Neural cell (in vitro differentiated cells): ENCODE data around the gene CFAP20DC. TPM values are rescaled to one million over a fixed set of nuclear protein-coding genes. Genes with fewer than 3 reads are reported as not detected.
"Not testable (repeated sequence)": the region's sequence is repeated elsewhere in the genome, so short reads cannot be mapped to it uniquely, and the experiment has no call there.

ENCODE experiments used
- H2AFZ ChIP-seq: fragments of 200-600, 300-800 bp; sonication (generic), shearing (Covaris generic); 2 replicates; pipeline ENCODE4 v1.6.0; 2014; ENCODE audit warnings: low read depth, mild to moderate bottlenecking, antibody characterized with exemption, low read length, moderate library complexity
- H3F3A ChIP-seq: fragments of 200-600 bp; shearing (Covaris generic); 2 replicates; pipeline ENCODE4 v1.6.1; 2016; ENCODE audit warnings: mild to moderate bottlenecking, moderate library complexity, mixed read lengths, antibody characterized with exemption, low read length; ENCODE audit not compliant: insufficient read depth, poor library complexity, severe bottlenecking
- H3K27ac ChIP-seq: fragments of 200-600, 300-800 bp; sonication (generic), shearing (Covaris generic); 2 replicates; pipeline ENCODE4 v1.5.1; 2014; ENCODE audit warnings: mild to moderate bottlenecking, low read length, moderate library complexity
- H3K27me3 ChIP-seq: fragments of 300-800, 200-600 bp; sonication (generic), shearing (Covaris generic); 2 replicates; pipeline ENCODE4 v1.6.0; 2014; ENCODE audit warnings: mild to moderate bottlenecking, low read depth, low read length, moderate library complexity; ENCODE audit not compliant: insufficient read depth
- H3K36me3 ChIP-seq: fragments of 300-800, 200-600 bp; sonication (generic), shearing (Covaris generic); 2 replicates; pipeline ENCODE4 v1.5.1; 2014; ENCODE audit warnings: mild to moderate bottlenecking, antibody characterized with exemption, low read length, moderate library complexity; ENCODE audit not compliant: insufficient read depth
- H3K4me2 ChIP-seq: fragments of 300-800, 200-600 bp; sonication (generic), shearing (Covaris generic); 2 replicates; pipeline ENCODE4 v1.6.0; 2014; ENCODE audit warnings: mild to moderate bottlenecking, low read length
- H3K4me3 ChIP-seq: fragments of 300-800, 200-600 bp; sonication (generic), shearing (Covaris generic); 2 replicates; pipeline ENCODE4 v1.5.1; 2014; ENCODE audit warnings: mild to moderate bottlenecking, low read length, moderate library complexity
- H3K79me2 ChIP-seq: fragments of 200-600 bp; shearing (Covaris generic); replicated peaks from 2 replicates; pipeline ENCODE4 v1.6.0; 2014; ENCODE audit warnings: mild to moderate bottlenecking, low read length, moderate library complexity; ENCODE audit not compliant: insufficient read depth
- H3K9ac ChIP-seq: fragments of 300-800, 200-600 bp; sonication (generic), shearing (Covaris generic); 2 replicates; pipeline ENCODE4 v1.6.1; 2016; ENCODE audit warnings: mild to moderate bottlenecking, low read length, mixed read lengths
- H3K9me2 ChIP-seq: fragments of 200-600 bp; shearing (Covaris generic); 2 replicates; pipeline ENCODE4 v1.6.1; 2016; ENCODE audit warnings: mild to moderate bottlenecking, low read length, mixed read lengths; ENCODE audit not compliant: insufficient read depth
- H3K9me3 ChIP-seq: fragments of 200-600, 300-800 bp; sonication (generic), shearing (Covaris generic); 2 replicates; pipeline ENCODE4 v1.6.1; 2016; ENCODE audit warnings: mild to moderate bottlenecking, mixed run types, low read length, moderate library complexity, mixed read lengths
- H4K20me1 ChIP-seq: fragments of 200-600 bp; shearing (Covaris generic); 2 replicates; pipeline ENCODE4 v1.6.1; 2016; ENCODE audit warnings: mild to moderate bottlenecking, mixed run types; ENCODE audit not compliant: insufficient read depth
- EP300 ChIP-seq: fragments of 450-650 bp; conservative IDR thresholded peaks from 2 replicates; pipeline ENCODE4 v1.6.1; 2014; ENCODE audit warnings: antibody characterized with exemption, mild to moderate bottlenecking, moderate library complexity; ENCODE audit not compliant: poor library complexity, severe bottlenecking
- EZH2 ChIP-seq: fragments of 200-600, 300-800 bp; shearing (Covaris generic), sonication (generic); IDR thresholded peaks from 2 replicates; pipeline ENCODE4 v1.6.1; 2014; ENCODE audit warnings: antibody characterized with exemption, low read length, borderline replicate concordance, mild to moderate bottlenecking; ENCODE audit not compliant: insufficient read depth, poor library complexity, severe bottlenecking
- POLR2AphosphoS5 ChIP-seq: IDR thresholded peaks from 2 replicates; pipeline ENCODE4 v1.6.1; 2012
- RAD21 ChIP-seq: fragments of 450-650 bp; conservative IDR thresholded peaks from 2 replicates; pipeline ENCODE4 v1.6.1; 2014; ENCODE audit warnings: antibody characterized with exemption, mild to moderate bottlenecking, moderate library complexity
- TAF1 ChIP-seq: IDR thresholded peaks from 2 replicates; pipeline ENCODE4 v1.6.1; 2012; ENCODE audit warnings: low read depth
- polyA plus RNA-seq: library from polyadenylated mRNA; depleted of rRNA; stranded (reverse); fragments of >200 nt; gene quantifications from 2 replicates; pipeline ENCODE4 v1.2.3, GENCODE V29; 2014
- TF ChIP-seq, protein P1 (sequence below): fragments of 450-650 bp; IDR thresholded peaks from 2 replicates; pipeline ENCODE4 v1.5.1; 2014; ENCODE audit warnings: antibody characterized with exemption, mild to moderate bottlenecking, moderate library complexity; ENCODE audit not compliant: poor library complexity, severe bottlenecking
- TF ChIP-seq, protein P2 (sequence below): IDR thresholded peaks from 2 replicates; pipeline ENCODE4 v1.6.1; 2012; ENCODE audit warnings: borderline replicate concordance

CFAP20DC gene
- polyA plus RNA-seq, 1 donor from 2014 or later, result not detected

DNA sequence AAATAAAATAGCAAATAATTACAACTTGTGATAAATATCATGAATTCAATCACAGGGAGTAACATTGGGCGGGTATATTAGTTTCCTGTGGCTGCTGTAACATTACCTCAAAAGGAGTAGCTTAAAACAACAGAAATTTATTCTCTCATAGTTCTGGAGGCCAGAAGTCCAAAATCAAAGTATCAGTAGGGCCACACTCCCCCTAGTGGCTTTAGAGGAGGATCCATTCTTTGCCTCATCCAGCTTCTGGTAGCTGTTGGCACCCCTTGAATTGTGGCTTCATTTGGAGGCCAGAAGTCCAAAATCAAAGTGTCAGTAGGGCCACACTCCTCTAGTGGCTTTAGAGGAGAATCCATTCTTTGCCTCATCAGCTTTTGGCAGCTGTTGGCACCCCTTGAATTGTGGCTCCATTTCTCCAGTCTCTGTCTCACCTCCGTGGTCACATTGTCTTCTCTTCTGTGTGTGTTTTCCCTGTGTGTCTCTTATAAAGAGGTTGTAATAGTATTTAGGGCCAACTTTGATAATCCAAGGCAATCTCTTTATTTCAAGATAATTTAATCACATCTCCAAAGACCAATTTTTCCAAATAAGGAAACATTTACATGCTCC lies 3.1 kb upstream of the CFAP20DC start:
- Histone ChIP-seq H4K20me1 (no peaks in the 10 kb centered on the region), H2AFZ (no peak overlapping the region), H3K4me2 (no peak overlapping the region)

DNA sequence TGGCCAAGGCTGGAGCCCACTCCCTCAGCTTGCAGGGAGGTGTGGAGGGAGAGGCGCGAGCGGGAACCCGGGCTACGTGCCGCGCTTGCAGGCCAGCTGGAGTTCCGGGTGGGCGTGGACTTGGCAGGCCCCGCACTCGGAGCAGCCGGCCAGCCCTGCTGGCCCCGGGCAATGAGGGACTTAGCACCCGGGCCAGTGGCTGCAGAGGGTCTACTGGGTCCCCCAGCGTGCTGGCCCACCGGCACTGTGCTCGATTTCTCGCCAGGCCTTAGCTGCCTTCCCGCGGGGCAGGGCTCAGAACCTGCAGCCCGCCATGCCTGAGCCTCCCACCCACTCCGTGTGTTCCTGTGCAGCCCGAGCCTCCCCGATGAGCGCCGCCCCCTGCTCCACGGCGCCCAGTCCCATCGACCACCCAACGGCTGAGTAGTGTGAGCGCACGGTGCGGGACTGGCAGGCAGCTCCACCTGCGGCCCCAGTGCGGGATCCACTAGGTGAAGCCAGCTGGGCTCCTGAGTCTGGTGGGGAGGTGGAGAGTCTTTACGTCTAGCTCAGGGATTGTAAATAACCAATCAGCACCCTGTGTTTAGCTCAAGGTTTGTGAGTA lies 1.1 kb upstream of the CFAP20DC start:
- H3K9me2 ChIP-seq, H3K27ac ChIP-seq, H3K27me3 ChIP-seq, H3K4me3 ChIP-seq, H2AFZ ChIP-seq, H3F3A ChIP-seq, H3K36me3 ChIP-seq, H3K9ac ChIP-seq, H4K20me1 ChIP-seq, H3K79me2 ChIP-seq, H3K9me3 ChIP-seq, H3K4me2 ChIP-seq: not testable (repeated sequence)

More for the DNA sequence above, 3.1 kb upstream of the CFAP20DC start:
- Histone ChIP-seq H3F3A (no peaks in the 10 kb centered on the region), H3K79me2 (no peaks in the 10 kb centered on the region), H3K9ac (no peak overlapping the region), H3K36me3 (no peaks in the 10 kb centered on the region), H3K27me3 (no peaks in the 10 kb centered on the region), H3K27ac (no peak overlapping the region), H3K9me2 (no peaks in the 10 kb centered on the region), H3K9me3 (peaks cover 2% of the 10 kb centered on the region), H3K4me3 (no peak overlapping the region)
- no peak for TF ChIP-seq TAF1
- TF ChIP-seq EZH2, result no peak
- no peak for TF ChIP-seq EP300
- TF ChIP-seq RAD21, result no peak
- TF ChIP-seq POLR2AphosphoS5, result no peak
- TF ChIP-seq, protein P1, sequence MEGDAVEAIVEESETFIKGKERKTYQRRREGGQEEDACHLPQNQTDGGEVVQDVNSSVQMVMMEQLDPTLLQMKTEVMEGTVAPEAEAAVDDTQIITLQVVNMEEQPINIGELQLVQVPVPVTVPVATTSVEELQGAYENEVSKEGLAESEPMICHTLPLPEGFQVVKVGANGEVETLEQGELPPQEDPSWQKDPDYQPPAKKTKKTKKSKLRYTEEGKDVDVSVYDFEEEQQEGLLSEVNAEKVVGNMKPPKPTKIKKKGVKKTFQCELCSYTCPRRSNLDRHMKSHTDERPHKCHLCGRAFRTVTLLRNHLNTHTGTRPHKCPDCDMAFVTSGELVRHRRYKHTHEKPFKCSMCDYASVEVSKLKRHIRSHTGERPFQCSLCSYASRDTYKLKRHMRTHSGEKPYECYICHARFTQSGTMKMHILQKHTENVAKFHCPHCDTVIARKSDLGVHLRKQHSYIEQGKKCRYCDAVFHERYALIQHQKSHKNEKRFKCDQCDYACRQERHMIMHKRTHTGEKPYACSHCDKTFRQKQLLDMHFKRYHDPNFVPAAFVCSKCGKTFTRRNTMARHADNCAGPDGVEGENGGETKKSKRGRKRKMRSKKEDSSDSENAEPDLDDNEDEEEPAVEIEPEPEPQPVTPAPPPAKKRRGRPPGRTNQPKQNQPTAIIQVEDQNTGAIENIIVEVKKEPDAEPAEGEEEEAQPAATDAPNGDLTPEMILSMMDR, result no peak

DNA sequence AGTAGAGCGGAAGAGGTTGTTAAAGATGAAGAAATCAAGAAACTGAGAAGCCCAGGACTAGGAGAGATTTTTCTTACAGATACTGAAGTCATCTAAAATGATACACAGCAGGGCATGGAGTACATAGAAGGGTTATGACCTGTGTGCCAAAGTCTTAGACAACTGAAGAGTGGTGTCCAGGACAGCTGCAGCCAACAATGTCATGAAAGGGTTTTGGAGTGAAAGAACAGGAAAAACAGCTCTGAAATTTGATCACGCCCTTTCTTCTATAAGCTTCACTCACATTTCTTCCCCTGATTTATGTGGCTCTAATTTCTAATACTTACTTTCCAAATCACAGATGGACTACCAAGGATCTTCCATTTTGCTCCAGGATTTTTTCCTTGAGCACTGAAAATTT lies 3.0 kb downstream of the CFAP20DC start:
- TF ChIP-seq RAD21 (no peak), EZH2 (no peak), EP300 (no peak), TAF1 (no peak)
- TF ChIP-seq, protein P2, sequence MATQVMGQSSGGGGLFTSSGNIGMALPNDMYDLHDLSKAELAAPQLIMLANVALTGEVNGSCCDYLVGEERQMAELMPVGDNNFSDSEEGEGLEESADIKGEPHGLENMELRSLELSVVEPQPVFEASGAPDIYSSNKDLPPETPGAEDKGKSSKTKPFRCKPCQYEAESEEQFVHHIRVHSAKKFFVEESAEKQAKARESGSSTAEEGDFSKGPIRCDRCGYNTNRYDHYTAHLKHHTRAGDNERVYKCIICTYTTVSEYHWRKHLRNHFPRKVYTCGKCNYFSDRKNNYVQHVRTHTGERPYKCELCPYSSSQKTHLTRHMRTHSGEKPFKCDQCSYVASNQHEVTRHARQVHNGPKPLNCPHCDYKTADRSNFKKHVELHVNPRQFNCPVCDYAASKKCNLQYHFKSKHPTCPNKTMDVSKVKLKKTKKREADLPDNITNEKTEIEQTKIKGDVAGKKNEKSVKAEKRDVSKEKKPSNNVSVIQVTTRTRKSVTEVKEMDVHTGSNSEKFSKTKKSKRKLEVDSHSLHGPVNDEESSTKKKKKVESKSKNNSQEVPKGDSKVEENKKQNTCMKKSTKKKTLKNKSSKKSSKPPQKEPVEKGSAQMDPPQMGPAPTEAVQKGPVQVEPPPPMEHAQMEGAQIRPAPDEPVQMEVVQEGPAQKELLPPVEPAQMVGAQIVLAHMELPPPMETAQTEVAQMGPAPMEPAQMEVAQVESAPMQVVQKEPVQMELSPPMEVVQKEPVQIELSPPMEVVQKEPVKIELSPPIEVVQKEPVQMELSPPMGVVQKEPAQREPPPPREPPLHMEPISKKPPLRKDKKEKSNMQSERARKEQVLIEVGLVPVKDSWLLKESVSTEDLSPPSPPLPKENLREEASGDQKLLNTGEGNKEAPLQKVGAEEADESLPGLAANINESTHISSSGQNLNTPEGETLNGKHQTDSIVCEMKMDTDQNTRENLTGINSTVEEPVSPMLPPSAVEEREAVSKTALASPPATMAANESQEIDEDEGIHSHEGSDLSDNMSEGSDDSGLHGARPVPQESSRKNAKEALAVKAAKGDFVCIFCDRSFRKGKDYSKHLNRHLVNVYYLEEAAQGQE, result no peak
- Histone ChIP-seq H3K9me2 (no peaks in the 10 kb centered on the region), H2AFZ (no peak overlapping the region), H3K4me2 (no peak overlapping the region), H4K20me1 (no peaks in the 10 kb centered on the region), H3K4me3 (no peak overlapping the region), H3K9me3 (no peaks in the 10 kb centered on the region), H3K9ac (no peak overlapping the region), H3K27ac (no peak overlapping the region), H3K79me2 (no peaks in the 10 kb centered on the region), H3K27me3 (no peaks in the 10 kb centered on the region), H3F3A (no peaks in the 10 kb centered on the region), H3K36me3 (no peaks in the 10 kb centered on the region)
